Measurements from ENCODE around the gene RUFY4.

DNA sequence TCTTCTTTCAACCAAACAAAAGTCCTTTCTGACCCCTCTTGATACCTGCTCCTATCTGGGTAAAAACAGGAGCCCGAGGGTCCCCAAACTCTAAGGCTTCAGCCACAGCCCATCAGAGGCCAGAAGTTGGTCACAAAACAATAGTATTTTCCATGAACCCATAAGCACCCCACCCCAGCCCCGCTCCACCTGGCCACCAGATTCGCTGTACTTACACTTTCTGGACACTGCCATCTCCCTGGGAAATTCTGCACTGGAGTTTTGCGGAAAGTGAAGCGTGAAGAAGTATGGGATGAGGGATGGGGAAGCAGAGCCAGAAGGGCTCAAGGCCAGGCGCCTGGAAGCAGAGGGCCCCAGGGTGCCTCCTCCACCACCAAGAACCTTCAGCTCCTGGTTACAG is 5.2 kb upstream of the RUFY4 start:
- TF ChIP-seq, protein P1, sequence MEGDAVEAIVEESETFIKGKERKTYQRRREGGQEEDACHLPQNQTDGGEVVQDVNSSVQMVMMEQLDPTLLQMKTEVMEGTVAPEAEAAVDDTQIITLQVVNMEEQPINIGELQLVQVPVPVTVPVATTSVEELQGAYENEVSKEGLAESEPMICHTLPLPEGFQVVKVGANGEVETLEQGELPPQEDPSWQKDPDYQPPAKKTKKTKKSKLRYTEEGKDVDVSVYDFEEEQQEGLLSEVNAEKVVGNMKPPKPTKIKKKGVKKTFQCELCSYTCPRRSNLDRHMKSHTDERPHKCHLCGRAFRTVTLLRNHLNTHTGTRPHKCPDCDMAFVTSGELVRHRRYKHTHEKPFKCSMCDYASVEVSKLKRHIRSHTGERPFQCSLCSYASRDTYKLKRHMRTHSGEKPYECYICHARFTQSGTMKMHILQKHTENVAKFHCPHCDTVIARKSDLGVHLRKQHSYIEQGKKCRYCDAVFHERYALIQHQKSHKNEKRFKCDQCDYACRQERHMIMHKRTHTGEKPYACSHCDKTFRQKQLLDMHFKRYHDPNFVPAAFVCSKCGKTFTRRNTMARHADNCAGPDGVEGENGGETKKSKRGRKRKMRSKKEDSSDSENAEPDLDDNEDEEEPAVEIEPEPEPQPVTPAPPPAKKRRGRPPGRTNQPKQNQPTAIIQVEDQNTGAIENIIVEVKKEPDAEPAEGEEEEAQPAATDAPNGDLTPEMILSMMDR (IDR thresholded peaks at IDR 0.05): no peak
- no peak for TF ChIP-seq SMAD4 (CRISPR knock-in tag; IDR thresholded peaks at IDR 0.05)

Measured in WTC11 (cell line).